ENCODE results near the gene GAGE13.

DNA sequence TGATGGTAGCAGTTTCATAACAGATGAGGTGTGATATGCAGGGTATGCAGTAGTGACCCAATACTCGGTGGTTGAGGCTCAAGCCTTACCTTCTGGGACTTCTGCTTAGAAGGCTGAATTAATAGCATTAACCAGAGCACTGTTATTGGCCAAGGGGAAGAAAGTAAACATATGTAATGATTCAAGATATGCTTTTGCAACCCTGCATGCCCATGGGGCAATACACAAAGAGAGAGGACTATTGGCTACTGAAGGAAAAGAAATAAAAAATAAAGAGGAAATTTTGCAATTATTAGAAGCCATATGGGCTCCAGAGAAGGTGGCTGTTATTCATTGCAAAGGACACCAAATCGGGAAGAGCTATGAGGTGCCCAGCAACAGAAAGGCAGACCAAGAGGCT is 19.2 kb upstream of the GAGE13 start:
- TF ChIP-seq CTCF (IDR thresholded peaks at IDR 0.05; ENCODE audit: low read length) (no peak), EZH2 (IDR thresholded peaks at IDR 0.05; ENCODE audit: borderline replicate concordance, low read length) (no peak)

All from OCI-LY1 (cell line).